Measurements from ENCODE around the gene CAPN5. TPM values are rescaled to one million over a fixed set of nuclear protein-coding genes. Genes with fewer than 3 reads are reported as not detected.

Gene CAPN5
- total and polyA plus RNA-seq, 10 of the 15 experiments (the other 5 are each of a cell fraction or from before 2014, with no cell fraction given), result 0.02 to 0.33 (median 0.07) TPM; not detected in 3

DNA sequence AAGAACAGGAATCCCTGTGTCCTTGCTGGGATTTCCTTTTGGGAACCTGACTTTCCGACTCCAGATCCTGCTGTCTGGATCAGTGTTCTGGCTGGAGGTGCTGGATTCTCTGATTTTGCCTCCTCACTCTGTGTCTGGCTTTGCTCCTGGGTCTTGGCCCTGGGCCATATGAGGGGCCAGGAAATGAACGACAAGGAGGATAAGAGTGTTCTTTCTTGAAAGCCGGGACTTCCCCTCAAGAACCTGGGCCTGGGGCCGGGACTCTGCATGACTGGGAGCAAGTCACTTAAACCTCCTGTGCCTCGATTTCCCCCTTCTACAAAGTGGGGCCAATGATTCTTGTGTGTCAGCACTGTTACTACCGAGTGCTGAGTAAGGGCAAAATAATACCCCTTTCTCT, 58.4 kb downstream of the CAPN5 start (continued):
- TF ChIP-seq, protein P1, sequence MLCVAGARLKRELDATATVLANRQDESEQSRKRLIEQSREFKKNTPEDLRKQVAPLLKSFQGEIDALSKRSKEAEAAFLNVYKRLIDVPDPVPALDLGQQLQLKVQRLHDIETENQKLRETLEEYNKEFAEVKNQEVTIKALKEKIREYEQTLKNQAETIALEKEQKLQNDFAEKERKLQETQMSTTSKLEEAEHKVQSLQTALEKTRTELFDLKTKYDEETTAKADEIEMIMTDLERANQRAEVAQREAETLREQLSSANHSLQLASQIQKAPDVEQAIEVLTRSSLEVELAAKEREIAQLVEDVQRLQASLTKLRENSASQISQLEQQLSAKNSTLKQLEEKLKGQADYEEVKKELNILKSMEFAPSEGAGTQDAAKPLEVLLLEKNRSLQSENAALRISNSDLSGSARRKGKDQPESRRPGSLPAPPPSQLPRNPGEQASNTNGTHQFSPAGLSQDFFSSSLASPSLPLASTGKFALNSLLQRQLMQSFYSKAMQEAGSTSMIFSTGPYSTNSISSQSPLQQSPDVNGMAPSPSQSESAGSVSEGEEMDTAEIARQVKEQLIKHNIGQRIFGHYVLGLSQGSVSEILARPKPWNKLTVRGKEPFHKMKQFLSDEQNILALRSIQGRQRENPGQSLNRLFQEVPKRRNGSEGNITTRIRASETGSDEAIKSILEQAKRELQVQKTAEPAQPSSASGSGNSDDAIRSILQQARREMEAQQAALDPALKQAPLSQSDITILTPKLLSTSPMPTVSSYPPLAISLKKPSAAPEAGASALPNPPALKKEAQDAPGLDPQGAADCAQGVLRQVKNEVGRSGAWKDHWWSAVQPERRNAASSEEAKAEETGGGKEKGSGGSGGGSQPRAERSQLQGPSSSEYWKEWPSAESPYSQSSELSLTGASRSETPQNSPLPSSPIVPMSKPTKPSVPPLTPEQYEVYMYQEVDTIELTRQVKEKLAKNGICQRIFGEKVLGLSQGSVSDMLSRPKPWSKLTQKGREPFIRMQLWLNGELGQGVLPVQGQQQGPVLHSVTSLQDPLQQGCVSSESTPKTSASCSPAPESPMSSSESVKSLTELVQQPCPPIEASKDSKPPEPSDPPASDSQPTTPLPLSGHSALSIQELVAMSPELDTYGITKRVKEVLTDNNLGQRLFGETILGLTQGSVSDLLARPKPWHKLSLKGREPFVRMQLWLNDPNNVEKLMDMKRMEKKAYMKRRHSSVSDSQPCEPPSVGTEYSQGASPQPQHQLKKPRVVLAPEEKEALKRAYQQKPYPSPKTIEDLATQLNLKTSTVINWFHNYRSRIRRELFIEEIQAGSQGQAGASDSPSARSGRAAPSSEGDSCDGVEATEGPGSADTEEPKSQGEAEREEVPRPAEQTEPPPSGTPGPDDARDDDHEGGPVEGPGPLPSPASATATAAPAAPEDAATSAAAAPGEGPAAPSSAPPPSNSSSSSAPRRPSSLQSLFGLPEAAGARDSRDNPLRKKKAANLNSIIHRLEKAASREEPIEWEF (IDR thresholded peaks at IDR 0.05; ENCODE audit: insufficient replicate concordance, low read depth, low read length), result no peak
- TF ChIP-seq FOXK2 (IDR thresholded peaks at IDR 0.05), result no peak

- no peak overlapping the region for H3K4me3 ChIP-seq
- H4K20me1 ChIP-seq (ENCODE audit: control insufficient read depth, insufficient read depth), result no peaks in the 10 kb centered on the region
- no peaks in the 10 kb centered on the region for H3K79me2 ChIP-seq (ENCODE audit: control insufficient read depth, insufficient read depth, low read length)
- FAIRE-seq (no peak), ATAC-seq (no peak), DNase-seq (ENCODE audit: low read depth, low spot score) (no peak)
- CTCF ChIA-PET, result interaction anchor here (3.6 kb wide), 1 partner anchor 493 kb away, joined by 20 read pairs; no protein-coding TSS in a partner anchor
- in situ Hi-C loops (cut with MboI) (no loop called here), intact Hi-C loops (cut with micrococcal nuclease; ENCODE audit: unreplicated experiment) (loop anchor here (5.0 kb wide), 1 partner anchor 422 kb away; no protein-coding TSS in a partner anchor)
- POLR2A ChIA-PET, result no interaction called here
- RAD21 ChIA-PET (ENCODE audit: unreplicated experiment), result no interaction called here
- WGBS (ENCODE audit: insufficient coverage, insufficient replicate concordance, low lambda C conversion rate, missing lambda C conversion rate), result 27% methylated on average over 4 of the region's 4 CpGs
- H3K9ac ChIP-seq (ENCODE audit: control insufficient read depth, insufficient read depth, low read length), result no peak overlapping the region
- no peaks in the 10 kb centered on the region for H3K36me3 ChIP-seq (ENCODE audit: control insufficient read depth in 2 of 2, insufficient read depth in 2 of 2, low read length in 1 of 2)
- peaks cover 0 to 3% of the 10 kb centered on the region in 2 experiments; a peak in 2 of 4 replicates for H3K27me3 ChIP-seq (replicated peaks in 1 of 2; ENCODE audit: control insufficient read depth in 2 of 2, insufficient read depth in 2 of 2, low read length in 1 of 2)
- H3K4me1 ChIP-seq (ENCODE audit: control insufficient read depth, insufficient read depth, low read length), result 0 out of 2 replicates have a peak, but pooled peaks cover 3% of the 10 kb centered on the region
- no peak for TF ChIP-seq PML (IDR thresholded peaks at IDR 0.05; ENCODE audit: low read length)
- TF ChIP-seq, protein P2, sequence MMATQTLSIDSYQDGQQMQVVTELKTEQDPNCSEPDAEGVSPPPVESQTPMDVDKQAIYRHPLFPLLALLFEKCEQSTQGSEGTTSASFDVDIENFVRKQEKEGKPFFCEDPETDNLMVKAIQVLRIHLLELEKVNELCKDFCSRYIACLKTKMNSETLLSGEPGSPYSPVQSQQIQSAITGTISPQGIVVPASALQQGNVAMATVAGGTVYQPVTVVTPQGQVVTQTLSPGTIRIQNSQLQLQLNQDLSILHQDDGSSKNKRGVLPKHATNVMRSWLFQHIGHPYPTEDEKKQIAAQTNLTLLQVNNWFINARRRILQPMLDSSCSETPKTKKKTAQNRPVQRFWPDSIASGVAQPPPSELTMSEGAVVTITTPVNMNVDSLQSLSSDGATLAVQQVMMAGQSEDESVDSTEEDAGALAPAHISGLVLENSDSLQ (IDR thresholded peaks at IDR 0.05), result no peak
- TF ChIP-seq GABPA (IDR thresholded peaks at IDR 0.05; ENCODE audit: low read depth), result no peak
- TF ChIP-seq HCFC1 (IDR thresholded peaks at IDR 0.05; ENCODE audit: low read length), result no peak
- no peak for TF ChIP-seq ZBTB33 (IDR thresholded peaks at IDR 0.05)
- no peak for TF ChIP-seq NFYB (IDR thresholded peaks at IDR 0.05; ENCODE audit: insufficient read depth, low read depth, low read length)
- no peak for TF ChIP-seq GATAD2B (conservative IDR thresholded peaks at IDR 0.05; ENCODE audit: low read depth)
- BruUV-seq (replicated peaks), result no TSS peak
- no peak overlapping the region for H3K4me2 ChIP-seq (ENCODE audit: control insufficient read depth, insufficient read depth)
- SMC1A ChIA-PET (ENCODE audit: uncharacterized antibody, unreplicated experiment), result no interaction called here
- H2AFZ ChIP-seq (ENCODE audit: control insufficient read depth, low read depth, low read length), result no peak overlapping the region
- no peak overlapping the region for H3K27ac ChIP-seq (ENCODE audit: control insufficient read depth, insufficient read depth)
- no peaks in the 10 kb centered on the region for H3K9me3 ChIP-seq (replicated peaks; ENCODE audit: control insufficient read depth, insufficient read depth, low read length)
Observed at GRCh38 chr11:77125695-77126094, 58.9 kb downstream of the CAPN5 start.
